HL-60/S4 treated with retinoic acid at 250 ng/mL for 4 days and 3 days (cell line): ENCODE measurements around the gene KIF3A.
"Not testable (repeated sequence)": the region's sequence is repeated elsewhere in the genome, so short reads cannot be mapped to it uniquely, and the experiment has no call there.

Source experiments
- in situ Hi-C: fragments of 300-500 bp; cut with MboI; formaldehyde crosslinking; loops from 2 replicates; pipeline ENCODE4 v1.7.0; 2022; ENCODE audit warnings: low sequenced_read_pairs

KIF3A gene

DNA sequence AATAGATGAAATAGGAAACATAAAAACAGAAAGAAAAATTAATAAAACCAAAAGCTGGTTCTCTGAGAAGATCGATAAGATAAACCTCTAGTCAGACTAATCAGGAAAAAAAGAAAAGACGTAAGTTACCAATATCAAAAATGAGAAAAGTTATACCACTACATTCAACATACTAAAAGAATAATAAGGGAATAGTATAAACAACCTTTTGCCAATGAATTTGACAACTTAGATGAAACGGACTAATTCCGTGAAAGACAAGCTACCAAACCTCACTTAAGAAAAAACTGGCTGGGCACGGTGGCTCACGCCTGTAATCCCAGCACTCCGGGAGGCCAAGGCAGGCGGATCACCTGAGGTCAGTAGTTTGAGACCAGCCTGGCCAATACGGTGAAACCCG is 7.5 kb downstream of the KIF3A start:
- in situ Hi-C loops, result no loop called here

DNA sequence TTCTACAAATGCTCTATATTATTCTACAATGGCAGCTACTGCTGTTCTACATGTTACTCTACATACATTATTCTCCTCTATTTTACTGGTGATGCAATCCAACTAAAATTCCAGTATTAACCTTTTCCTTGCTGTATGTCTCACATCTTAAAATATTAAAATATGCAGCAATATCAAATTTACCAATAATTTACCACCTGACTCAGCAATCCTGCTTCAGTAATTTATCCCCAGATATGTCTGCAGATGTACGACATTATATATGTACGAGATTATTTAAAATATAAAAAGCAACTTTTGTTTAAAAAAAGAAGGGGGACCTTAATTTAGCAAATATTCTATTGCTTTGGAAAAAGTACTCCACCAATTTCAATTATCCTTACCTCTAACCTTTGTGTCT is 11.6 kb downstream of the KIF3A start:
- in situ Hi-C loops, result no loop called here

DNA sequence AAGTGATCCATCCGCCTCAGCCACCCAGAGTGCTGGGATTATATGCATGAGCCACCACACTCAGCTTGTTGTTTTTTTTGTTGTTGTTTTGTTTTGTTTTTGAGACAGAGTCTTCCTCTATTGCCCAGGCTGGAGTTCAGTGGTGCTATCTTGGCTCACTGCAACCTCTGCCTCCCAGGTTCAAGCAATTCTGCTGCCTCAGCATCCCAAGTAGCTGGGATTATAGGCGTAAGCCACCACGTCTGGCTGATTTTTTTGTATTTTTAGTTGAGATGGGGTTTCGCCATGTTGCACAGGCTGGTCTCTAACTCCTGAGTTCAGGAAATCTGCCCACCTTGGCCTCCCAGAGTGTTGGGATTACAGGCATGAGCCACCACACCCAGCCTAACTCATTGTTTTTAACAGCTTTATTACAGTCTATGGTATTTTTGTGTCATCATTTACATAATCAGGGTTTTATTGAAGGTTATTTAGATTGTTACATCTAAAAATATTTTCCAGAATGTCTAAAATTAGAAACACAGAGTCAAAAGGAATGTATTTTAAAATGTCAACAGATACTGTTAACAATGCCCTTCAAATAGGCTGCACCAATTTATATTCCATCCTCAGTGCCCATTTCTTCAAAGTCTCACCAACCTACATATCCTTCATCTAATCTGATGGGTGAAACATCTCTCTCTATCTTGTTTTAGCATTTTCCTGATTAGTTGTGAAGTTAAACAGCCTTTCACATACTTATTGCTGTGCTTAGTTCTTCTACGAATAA is 18.6 kb downstream of the KIF3A start:
- in situ Hi-C loops, result no loop called here

DNA sequence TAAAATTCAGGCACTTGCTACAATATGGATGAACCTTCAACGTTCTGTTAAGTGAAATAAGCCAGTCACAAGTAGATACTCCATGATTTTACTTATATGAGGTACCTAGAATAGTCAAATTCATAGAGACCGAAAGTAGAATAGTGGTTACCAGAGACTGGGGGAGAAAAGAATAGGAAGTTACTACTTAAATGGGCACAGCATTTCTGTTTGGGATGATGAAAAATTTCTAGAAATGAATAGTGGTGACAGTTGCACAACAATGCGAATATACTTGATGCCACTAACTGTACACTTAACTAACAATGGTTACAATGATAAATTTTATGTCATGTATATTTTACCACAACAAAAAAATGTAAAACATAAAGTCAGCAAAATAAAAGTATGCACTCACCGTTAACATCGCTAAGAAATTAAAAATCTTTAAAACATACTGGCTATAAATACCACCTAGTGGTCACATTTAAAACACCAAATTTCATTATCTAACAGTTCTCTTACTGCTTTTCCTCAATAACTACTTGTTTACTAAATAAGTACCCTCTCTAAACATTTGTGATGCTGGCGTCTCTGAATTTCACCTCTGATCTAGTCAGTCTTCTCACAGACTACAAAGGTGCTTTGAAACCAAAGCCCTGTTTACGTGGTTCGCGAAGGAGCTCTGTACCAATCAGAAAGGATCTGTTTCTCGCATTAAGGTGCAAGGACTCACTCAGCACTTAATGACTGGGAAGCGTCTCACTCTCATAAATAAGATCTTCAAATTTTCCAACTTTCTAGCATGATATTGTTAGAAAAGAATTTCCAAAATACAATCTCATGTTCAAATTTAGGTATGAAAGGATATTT is 22.7 kb downstream of the KIF3A start:
- in situ Hi-C loops, result no loop called here

DNA sequence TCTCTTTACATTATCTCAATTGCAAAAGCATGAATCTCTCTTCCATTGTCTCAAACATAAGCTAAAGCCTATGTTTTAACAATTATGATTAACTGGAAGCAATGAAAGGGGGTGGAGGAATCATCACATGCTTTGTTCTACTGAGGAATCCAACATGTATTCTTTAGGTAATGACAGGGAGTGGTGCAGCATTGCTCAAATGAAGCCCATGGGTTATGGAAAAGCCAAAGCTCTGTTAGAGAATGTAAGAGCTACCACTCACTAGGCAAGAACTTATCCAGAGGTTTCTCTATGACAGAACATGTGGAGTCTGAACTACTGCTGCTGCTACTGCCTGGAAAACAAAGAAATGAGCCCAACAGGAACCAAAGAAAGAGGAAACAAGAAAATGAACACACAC is 28.7 kb downstream of the KIF3A start:
- in situ Hi-C loops, result no loop called here

DNA sequence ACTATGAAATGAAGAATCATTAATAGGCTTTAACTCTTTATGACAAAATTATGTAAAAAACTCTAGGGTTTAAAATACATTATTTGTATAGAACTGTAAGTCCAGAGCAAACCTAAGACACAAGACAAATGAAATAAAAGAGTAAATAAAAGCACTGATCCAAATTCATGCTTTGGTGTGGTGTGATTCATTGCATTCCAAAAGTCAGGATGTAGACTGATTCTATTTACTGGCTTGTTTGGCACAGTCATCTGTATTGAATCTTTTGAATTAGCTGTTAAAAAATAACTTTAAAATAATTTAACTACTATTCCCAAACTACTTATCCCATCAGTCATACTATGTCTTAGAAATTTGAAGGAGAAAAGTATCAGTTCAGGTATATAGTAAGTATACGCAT is 32.5 kb downstream of the KIF3A start:
- in situ Hi-C loops, result no loop called here

DNA sequence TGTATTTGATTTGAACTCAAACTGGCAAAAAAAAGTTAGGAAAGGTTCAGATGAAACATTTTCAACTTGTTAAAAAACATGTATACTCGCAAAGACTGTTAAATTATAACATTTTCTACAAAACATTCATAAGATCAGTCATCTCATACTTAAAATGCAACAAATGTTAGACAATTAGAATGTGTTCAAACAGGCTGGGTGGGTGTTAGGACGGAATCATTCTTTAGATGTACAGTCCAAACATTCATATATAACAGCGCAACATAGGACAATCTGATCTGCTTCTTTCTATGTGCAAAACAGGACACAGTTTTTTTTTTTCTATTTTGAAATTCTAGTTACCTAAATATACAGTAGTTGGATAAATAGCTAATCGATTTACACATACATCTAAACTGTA is 41.4 kb downstream of the KIF3A start:
- in situ Hi-C loops, result no loop called here

DNA sequence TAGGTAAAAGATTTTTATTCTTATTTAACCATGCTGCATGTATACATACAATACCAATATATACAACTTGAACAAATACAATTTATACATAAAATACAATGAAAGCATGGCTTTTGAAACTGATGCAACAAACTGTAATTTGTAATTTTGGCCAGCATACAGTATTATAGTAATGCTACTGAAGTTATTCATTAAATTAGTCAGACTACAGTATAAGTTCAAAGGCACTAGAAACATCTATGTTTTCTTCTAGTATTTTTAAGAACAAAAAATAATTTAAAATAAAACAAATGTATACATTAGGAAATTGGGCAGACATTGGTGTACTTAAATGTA is 44.7 kb downstream of the KIF3A start:
- in situ Hi-C loops, result no loop called here

DNA sequence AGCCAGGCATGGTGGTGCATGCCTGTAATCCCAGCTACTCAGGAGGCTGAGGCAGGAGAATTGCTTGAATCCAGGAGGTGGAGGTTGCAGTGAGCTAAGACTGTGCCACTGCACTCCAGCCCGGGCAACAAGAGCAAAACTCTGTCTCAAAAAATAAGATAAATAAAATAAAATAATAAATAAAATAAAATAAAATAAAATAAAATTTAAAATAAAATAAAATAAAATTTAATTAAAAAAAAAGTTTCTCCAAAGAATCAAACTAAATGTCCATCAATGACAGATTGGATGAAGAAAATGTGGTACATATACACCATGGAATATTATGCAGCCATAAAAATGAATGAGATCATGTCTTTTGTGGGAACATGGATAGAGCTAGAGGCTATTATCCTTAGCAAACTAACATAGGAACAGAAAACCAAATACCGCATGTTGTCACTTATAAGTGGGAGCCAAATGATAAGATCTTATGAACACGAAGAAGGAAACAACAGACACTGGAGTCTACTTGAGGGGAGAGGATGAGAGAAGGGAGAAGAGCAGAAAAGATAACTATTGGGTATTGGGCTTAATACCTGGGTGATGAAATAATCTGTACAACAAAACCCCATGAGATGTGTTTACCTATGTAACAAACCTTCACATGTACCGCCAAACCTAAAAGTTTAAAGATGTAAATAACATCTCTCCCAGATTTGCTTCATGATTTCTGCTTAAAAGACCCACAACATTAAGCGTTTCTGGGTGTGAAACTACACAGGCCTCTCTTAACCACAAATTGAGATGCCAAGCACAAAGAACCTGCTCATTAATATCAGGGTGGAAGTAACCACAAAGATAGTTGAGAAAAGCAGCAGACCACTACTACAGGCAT is 45.4 kb downstream of the KIF3A start:
- in situ Hi-C loops, result not testable (repeated sequence)

DNA sequence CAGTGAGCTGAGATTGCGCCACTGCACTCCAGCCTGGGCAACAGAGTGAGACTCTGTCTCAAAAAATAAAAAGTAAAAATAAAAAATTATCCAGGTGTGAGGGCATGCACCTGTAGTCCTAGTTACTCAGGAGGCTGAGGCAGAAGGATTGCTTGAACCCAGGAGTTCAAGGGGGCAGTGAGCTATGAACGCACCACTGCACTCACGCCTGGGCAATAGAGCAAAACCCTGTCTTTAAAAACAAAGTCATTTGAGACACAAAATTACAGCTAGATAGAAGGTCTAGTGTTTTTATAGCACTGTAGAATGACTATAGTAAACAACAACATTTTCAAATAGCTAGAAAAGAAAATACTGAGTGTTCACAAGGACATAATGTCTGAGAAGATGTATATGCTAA is 47.2 kb downstream of the KIF3A start:
- in situ Hi-C loops, result no loop called here

DNA sequence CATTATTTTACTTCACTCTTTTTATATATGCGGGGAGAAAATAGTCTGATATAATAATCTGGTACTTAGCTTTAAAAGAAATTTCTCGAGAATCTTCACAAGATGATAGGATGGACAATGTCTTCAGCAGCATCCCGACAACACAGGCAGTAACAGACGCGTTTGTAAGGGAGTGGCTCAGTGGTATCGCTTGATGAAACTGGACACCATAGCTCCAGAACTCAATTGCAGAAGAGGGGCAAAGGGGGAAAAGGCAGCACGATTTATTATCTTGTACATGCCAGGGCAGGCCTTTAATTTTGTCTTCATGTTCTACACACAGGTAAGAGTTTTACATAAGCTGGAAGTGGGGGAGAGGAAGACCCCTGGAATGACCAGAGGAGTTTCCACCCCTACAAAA is 47.8 kb downstream of the KIF3A start:
- in situ Hi-C loops, result no loop called here

DNA sequence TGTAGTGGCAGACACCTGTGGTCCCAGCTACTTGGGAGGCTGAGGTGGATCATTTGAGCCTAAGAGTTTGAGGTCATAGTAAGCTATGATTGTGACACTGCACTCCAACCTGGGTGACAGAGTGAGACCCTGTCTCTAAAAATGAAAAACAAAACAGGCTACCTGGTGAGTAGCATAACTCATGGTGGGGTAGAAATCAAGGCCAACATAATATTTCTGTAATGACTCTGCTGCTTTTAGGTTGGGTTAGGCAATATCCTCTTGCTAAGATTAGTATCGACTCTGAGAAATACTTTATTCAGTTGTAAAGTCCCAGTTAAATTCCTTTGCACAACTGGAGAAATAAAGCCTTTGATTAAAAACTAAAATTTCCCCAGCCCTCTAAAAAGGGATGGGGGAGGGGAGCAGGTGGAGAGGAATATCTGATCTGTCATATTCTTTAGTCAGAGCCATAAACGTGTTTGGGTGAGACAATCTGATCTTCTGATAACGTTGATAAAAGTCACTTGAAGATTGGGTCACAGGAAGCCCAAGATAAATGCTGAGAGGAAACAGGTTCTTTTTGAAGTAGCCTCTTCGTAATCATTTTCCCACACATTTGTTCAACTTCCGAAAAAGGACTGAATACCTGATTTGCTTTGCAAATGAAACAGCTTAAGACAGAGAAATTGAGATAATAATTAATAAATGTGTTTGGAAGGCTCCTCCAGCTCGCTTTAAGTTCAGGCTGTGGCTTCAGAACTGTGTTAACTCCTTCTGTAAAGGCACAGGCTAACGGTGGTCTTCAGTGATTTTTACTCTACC is 48.6 kb downstream of the KIF3A start:
- in situ Hi-C loops, result no loop called here

DNA sequence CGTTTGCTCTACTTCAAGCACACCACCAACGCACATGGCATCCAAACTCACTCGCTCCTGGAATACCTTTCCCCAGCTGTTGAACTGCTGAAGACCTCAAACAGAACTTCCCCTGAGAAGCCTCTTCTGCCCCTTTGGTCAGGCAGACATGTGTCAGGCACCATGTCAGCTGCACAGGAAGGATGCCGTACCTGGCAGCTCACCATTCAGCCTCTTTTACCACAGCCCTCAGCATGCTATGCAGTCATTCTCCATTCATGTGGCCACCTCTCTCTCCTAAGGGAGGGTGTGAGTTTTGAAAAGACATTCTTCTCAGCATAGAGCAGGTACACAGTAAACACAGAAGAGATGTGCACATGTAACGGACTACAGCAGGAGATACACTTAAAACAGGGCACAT is 49.4 kb downstream of the KIF3A start:
- in situ Hi-C loops, result no loop called here

DNA sequence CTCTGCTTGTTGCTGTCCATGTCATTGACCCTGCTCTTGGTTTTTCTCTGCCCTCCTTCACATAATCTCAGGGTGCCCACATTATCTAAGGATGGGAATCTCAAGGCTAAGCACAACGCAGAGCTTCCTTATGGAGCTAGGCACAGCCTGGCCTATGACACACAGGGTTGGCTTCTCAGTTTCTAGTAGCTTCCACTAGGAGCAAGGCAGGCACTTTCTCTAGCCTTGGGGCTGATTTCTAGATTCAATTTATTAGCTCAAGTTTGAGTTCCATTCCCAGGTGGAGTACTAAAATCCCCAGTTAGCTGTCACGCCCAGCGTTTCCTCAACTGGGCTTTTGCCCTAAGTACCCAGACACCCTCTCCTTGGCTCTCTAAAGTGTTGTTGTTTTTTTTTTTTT is 51.2 kb downstream of the KIF3A start:
- in situ Hi-C loops, result no loop called here

DNA sequence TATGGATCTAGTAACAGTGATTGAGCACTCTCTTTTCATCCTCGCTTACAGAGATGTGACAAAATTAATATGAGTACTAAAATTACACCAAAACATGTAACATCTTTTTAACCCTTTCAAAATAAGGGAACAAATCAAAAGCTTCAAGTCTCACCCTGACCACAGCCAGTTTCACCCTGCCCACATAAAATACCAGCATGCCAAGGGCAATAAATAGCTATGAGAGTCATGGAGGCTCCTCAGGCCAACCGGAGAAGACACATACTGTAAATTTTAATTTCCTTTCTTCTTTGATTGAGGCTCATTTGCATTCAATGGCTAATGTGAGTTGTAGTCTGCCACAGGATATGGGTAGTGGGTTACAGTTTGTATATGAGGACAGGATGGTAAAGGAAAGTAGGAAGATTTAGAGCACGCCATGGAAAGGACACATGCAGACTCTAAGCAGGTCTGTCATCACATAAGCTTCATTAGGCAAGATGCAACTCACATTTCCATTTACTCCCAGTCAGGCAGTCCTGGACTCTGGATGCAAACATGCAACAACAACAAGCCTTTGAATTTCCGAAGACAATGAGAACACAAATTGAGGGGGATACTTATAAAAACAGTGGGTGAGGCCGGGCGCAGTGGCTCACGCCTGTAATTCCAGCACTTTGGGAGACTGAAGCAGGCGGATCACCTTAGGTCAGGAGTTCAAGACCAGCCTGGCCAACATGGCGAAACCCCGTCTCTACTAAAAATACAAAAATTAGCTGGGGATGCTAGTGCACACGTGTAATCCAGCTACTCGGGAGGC is 52.2 kb downstream of the KIF3A start:
- in situ Hi-C loops, result no loop called here

DNA sequence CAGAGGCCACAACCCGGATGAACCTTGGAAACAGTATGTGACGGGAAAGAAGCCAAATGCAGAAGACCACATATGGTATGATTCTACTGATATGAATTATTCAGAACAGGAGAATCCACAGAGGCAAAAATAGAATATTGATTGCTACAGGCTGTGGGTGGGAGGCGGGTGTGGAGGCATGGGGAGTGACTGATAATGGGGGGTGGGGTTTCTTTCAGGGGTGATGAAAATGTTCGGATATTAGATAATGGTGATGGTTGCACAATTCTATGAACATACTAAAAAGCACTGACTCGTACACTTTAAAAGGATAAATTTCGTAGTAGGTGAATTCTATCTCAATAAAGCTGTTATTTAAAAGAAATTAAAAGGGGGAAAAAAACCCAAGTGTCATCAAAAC is 52.9 kb downstream of the KIF3A start:
- in situ Hi-C loops, result no loop called here

DNA sequence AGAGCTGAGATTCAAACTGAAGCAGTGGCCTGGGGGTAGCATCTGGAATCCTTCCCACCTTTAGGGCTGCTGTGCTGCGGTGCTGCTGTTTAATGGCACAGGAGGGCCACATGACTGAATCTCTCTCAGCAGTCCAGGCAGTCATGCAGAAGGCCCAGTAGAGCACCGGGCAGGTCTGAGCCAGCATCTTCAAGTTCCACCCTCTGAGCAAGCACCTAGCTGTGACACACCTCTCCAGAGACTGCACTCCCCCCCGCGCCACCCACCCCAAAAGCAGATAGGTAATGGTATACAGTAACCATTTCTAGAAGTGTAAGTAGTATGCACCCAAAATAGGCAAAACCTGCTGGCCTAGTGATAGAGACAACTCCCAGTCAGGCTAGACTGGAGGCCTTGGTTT is 55.4 kb downstream of the KIF3A start:
- in situ Hi-C loops, result no loop called here

DNA sequence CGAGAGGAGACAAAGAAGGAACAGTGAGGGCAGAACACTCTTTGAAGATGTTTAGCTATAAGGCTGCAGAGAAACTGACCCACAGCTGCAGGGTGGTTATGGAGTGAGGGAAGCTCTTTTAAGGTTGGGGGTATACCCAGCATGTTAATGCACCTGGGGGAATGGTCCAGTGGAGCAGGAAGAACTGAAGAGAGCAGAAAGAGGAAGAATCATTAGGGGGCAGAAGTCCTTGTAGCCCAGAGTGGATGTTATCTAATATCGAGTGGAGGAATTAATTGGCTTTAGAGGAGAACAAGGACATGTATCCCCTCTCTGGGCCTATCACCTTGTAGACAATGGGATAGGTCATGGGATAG is 55.9 kb downstream of the KIF3A start:
- in situ Hi-C loops, result no loop called here

DNA sequence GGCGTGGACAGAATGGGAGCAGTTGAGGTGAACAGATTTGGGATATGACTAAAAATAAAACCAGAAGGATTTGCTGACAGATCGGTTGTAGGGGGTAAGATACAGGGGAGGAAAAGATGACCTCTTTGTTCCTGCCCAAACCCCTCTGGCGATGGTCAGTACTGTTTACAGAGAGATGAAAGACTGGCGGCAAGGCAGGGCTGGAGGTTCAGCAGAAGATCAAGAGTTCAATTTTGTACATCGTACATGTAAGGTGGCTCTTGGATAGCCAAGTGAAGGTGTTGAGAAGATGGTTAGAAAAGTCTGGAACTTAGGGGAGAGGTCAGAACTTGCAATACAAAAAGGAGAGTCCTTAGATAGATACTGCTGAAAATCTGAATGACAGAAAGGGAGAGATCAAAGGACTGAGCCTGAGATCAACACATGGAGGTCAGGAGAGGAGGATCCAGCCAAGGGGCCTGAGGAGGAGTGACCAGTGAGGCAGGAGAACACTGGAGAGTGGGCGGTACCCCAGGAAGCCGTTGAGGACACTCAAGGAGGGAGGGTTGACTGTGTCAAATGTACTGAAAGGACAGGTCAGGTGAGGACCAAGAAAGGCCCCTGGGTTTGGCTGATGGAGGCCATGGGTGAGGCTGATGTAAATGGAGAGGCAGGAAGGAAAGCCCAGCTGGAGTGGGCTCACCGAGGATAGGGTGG is 56.4 kb downstream of the KIF3A start:
- in situ Hi-C loops, result no loop called here
